Parathyroid adenoma (tissue), 2 donors: ENCODE measurements around the gene CACNA1I.

ENCODE experiments used
- H2AFZ ChIP-seq: fragments of 300-600 bp; sonication (generic); one replicate; pipeline ENCODE4 v1.7.0; 2017; ENCODE audit warnings: antibody characterized with exemption, mild to moderate bottlenecking
- H3K27ac ChIP-seq: fragments of 300-600 bp; sonication (generic); one replicate; pipeline ENCODE4 v1.7.0; 2017
- H3K27me3 ChIP-seq: fragments of 300-600 bp; sonication (generic); one replicate; pipeline ENCODE4 v1.7.0; 2017; ENCODE audit warnings: low read length; ENCODE audit not compliant: control insufficient read depth, insufficient read depth
- H3K36me3 ChIP-seq: fragments of 300-600 bp; sonication (generic); one replicate; pipeline ENCODE4 v1.7.0; 2017; ENCODE audit warnings: low read length; ENCODE audit not compliant: control insufficient read depth, insufficient read depth
- H3K4me1 ChIP-seq: fragments of 300-600 bp; sonication (generic); one replicate; pipeline ENCODE4 v1.7.0; 2017; ENCODE audit warnings: control low read depth
- H3K4me2 ChIP-seq: fragments of 300-600 bp; sonication (generic); one replicate; pipeline ENCODE4 v1.7.0; 2017; ENCODE audit warnings: low read length
- H3K4me3 ChIP-seq: fragments of 300-600 bp; sonication (generic); one replicate; pipeline ENCODE4 v1.7.0; 2017; ENCODE audit warnings: low read depth, low read length
- H3K79me2 ChIP-seq: fragments of 300-600 bp; sonication (generic); one replicate; pipeline ENCODE4 v1.7.0; 2017; ENCODE audit warnings: control low read depth
- H3K9ac ChIP-seq: fragments of 300-600 bp; sonication (generic); one replicate; pipeline ENCODE4 v1.7.0; 2017; ENCODE audit warnings: mild to moderate bottlenecking
- H3K9me3 ChIP-seq: fragments of 300-600 bp; sonication (generic); one replicate; pipeline ENCODE4 v1.7.0; 2017; ENCODE audit warnings: low read length; ENCODE audit not compliant: control insufficient read depth
- CTCF ChIP-seq: fragments of 300-600 bp; sonication (generic); IDR thresholded peaks from one replicate; pipeline ENCODE4 v1.7.0; 2017; ENCODE audit warnings: antibody characterized with exemption, mild to moderate bottlenecking
- donor health status: primary hyperparathyroidism.

The CACNA1I gene

GRCh38 chr22:39714321-39714720, 143.8 kb downstream of the CACNA1I start:
- H3K27me3 ChIP-seq: no peaks in the 10 kb centered on the region
- no peak overlapping the region for H3K4me2 ChIP-seq
- H3K9me3 ChIP-seq: no peaks in the 10 kb centered on the region
- no peaks in the 10 kb centered on the region for H3K36me3 ChIP-seq
- H3K9ac ChIP-seq: no peak overlapping the region
- H2AFZ ChIP-seq: no peak overlapping the region
- no peaks in the 10 kb centered on the region for H3K79me2 ChIP-seq
- H3K27ac ChIP-seq: no peak overlapping the region
- no peak for TF ChIP-seq CTCF
- no peaks in the 10 kb centered on the region for H3K4me1 ChIP-seq
- no peak overlapping the region for H3K4me3 ChIP-seq

- H3K79me2 ChIP-seq: no peaks in the 10 kb centered on the region
- H3K36me3 ChIP-seq: no peaks in the 10 kb centered on the region
- H3K27me3 ChIP-seq: no peaks in the 10 kb centered on the region
- TF ChIP-seq CTCF: no peak
- no peaks in the 10 kb centered on the region for H3K4me1 ChIP-seq
- H3K9me3 ChIP-seq: no peaks in the 10 kb centered on the region
- H3K4me2 ChIP-seq: no peak overlapping the region
- H3K9ac ChIP-seq: no peak overlapping the region
- no peak overlapping the region for H3K4me3 ChIP-seq
- H2AFZ ChIP-seq: no peak overlapping the region
- no peak overlapping the region for H3K27ac ChIP-seq
These were observed 145.4 kb downstream of the CACNA1I start for GRCh38 chr22:39715778-39716495.

GRCh38 chr22:39716534-39716933, 146.0 kb downstream of the CACNA1I start:
- no peaks in the 10 kb centered on the region for H3K79me2 ChIP-seq
- no peak overlapping the region for H3K4me3 ChIP-seq
- no peak overlapping the region for H3K4me2 ChIP-seq
- no peaks in the 10 kb centered on the region for H3K9me3 ChIP-seq
- H3K27ac ChIP-seq: no peak overlapping the region
- no peak overlapping the region for H3K9ac ChIP-seq
- H3K36me3 ChIP-seq: no peaks in the 10 kb centered on the region
- no peak overlapping the region for H2AFZ ChIP-seq
- H3K4me1 ChIP-seq: no peaks in the 10 kb centered on the region
- no peak for TF ChIP-seq CTCF
- H3K27me3 ChIP-seq: no peaks in the 10 kb centered on the region

GRCh38 chr22:39717099-39717498, 146.5 kb downstream of the CACNA1I start:
- Histone ChIP-seq H3K4me3 (no peak overlapping the region), H3K9ac (no peak overlapping the region), H3K27ac (no peak overlapping the region), H2AFZ (no peak overlapping the region), H3K27me3 (no peaks in the 10 kb centered on the region), H3K4me1 (no peaks in the 10 kb centered on the region), H3K9me3 (no peaks in the 10 kb centered on the region), H3K36me3 (no peaks in the 10 kb centered on the region), H3K79me2 (no peaks in the 10 kb centered on the region), H3K4me2 (no peak overlapping the region)
- no peak for TF ChIP-seq CTCF

- no peak for TF ChIP-seq CTCF
- Histone ChIP-seq H2AFZ (no peak overlapping the region), H3K27me3 (no peaks in the 10 kb centered on the region), H3K4me1 (no peaks in the 10 kb centered on the region), H3K36me3 (no peaks in the 10 kb centered on the region), H3K27ac (no peak overlapping the region), H3K4me2 (no peak overlapping the region), H3K79me2 (no peaks in the 10 kb centered on the region), H3K9ac (no peak overlapping the region), H3K4me3 (no peak overlapping the region), H3K9me3 (no peaks in the 10 kb centered on the region)
These were observed 147.7 kb downstream of the CACNA1I start for GRCh38 chr22:39718206-39718605.
